ENCODE measurements around the gene GCC2.
A peak's percentile ranks its signal among the peaks of the same experiment; 100 is the strongest.
"Not testable (repeated sequence)": the region's sequence is repeated elsewhere in the genome, so short reads cannot be mapped to it uniquely, and the experiment has no call there.

The GCC2 gene

GRCh38 chr2:108444941-108445840 lies 3.8 kb upstream of the GCC2 start:
- no peak for DNase-seq (ENCODE audit: low read depth, low spot score)

GRCh38 chr2:108446703-108447102 lies 2.3 kb upstream of the GCC2 start:
- no peak for DNase-seq (ENCODE audit: low read depth, low spot score)

GRCh38 chr2:108447947-108448677 lies 894 bp upstream of the GCC2 start:
- no peak for DNase-seq (ENCODE audit: low read depth, low spot score)

GRCh38 chr2:108449410-108450130 lies 564 bp downstream of the GCC2 start:
- DNase-seq (ENCODE audit: low read depth, low spot score): peak; percentile 6

GRCh38 chr2:108450863-108451262 lies 1.9 kb downstream of the GCC2 start:
- no peak for DNase-seq (ENCODE audit: low read depth, low spot score)

- no peak for DNase-seq (ENCODE audit: low read depth, low spot score)
Observed at GRCh38 chr2:108451976-108452375, 3.0 kb downstream of the GCC2 start.

GRCh38 chr2:108453530-108453929 lies 4.5 kb downstream of the GCC2 start:
- DNase-seq (ENCODE audit: low read depth, low spot score): not testable (repeated sequence)

- no peak for DNase-seq (ENCODE audit: low read depth, low spot score)
Observed at GRCh38 chr2:108454440-108454839, 5.4 kb downstream of the GCC2 start.

- DNase-seq (ENCODE audit: low read depth, low spot score): no peak
Observed at GRCh38 chr2:108455571-108455970, 6.6 kb downstream of the GCC2 start.

GRCh38 chr2:108458082-108458481 lies 9.1 kb downstream of the GCC2 start:
- DNase-seq (ENCODE audit: low read depth, low spot score): no peak

- DNase-seq (ENCODE audit: low read depth, low spot score): no peak
Observed at GRCh38 chr2:108459441-108459840, 10.4 kb downstream of the GCC2 start.

GRCh38 chr2:108460345-108461037 lies 11.5 kb downstream of the GCC2 start:
- no peak for DNase-seq (ENCODE audit: low read depth, low spot score)

- DNase-seq (ENCODE audit: low read depth, low spot score): no peak
Observed at GRCh38 chr2:108477099-108477498, 28.1 kb downstream of the GCC2 start.

- DNase-seq (ENCODE audit: low read depth, low spot score): no peak
Observed at GRCh38 chr2:108485253-108485652, 36.2 kb downstream of the GCC2 start.

GRCh38 chr2:108490506-108491122 lies 41.6 kb downstream of the GCC2 start:
- DNase-seq (ENCODE audit: low read depth, low spot score): no peak

- DNase-seq (ENCODE audit: low read depth, low spot score): no peak
Observed at GRCh38 chr2:108491848-108492247, 42.8 kb downstream of the GCC2 start.

- DNase-seq (ENCODE audit: low read depth, low spot score): peak; percentile 47
Observed at GRCh38 chr2:108492364-108492763, 43.4 kb downstream of the GCC2 start.

GRCh38 chr2:108496167-108496566 lies 47.2 kb downstream of the GCC2 start:
- not testable (repeated sequence) for DNase-seq (ENCODE audit: low read depth, low spot score)

GRCh38 chr2:108507620-108508019 lies 58.6 kb downstream of the GCC2 start:
- not testable (repeated sequence) for DNase-seq (ENCODE audit: low read depth, low spot score)

- DNase-seq (ENCODE audit: low read depth, low spot score): not testable (repeated sequence)
Observed at GRCh38 chr2:108512431-108512830, 63.4 kb downstream of the GCC2 start.

GRCh38 chr2:108514478-108514877 lies 65.5 kb downstream of the GCC2 start:
- not testable (repeated sequence) for DNase-seq (ENCODE audit: low read depth, low spot score)

Measured in smooth muscle cell of the brain vasculature (primary cell).